ENCODE data around the gene ANGPT4. TPM values are rescaled to one million over a fixed set of nuclear protein-coding genes. Genes with fewer than 3 reads are reported as not detected.
"Not testable (repeated sequence)": the region's sequence is repeated elsewhere in the genome, so short reads cannot be mapped to it uniquely, and the experiment has no call there.

The ANGPT4 gene
- total RNA-seq, 5 donors from 2014 or later (not counting 1 experiment from before 2014, with no cell fraction given): not detected

GRCh38 chr20:856361-856775 lies 59.8 kb downstream of the ANGPT4 start:
- peaks cover 71 to 78% (median 77%) of the 10 kb centered on the region in 3 donors for H3K4me1 Mint-ChIP-seq
- peak overlapping the region; percentile 80 to 90 for H3K27ac Mint-ChIP-seq
- no peaks in the 10 kb centered on the region for H3K9me3 Mint-ChIP-seq
- Histone ChIP-seq H3K27me3 (replicated peaks in 1 of 2; ENCODE audit: control insufficient read depth in 2 of 2, extremely low read depth in 1 of 2, insufficient read depth in 2 of 2, low read length in 1 of 2) (no peaks in the 10 kb centered on the region), H3K9me3 (no peaks in the 10 kb centered on the region), H3K36me3 (ENCODE audit: control insufficient read depth in 2 of 2, extremely low read depth in 1 of 2, insufficient read depth in 1 of 2, low read length in 1 of 2) (no peaks in the 10 kb centered on the region), H3K27ac (ENCODE audit: low read length) (peak overlapping the region; percentile 40), H3K4me3 (ENCODE audit: control insufficient read depth in 1 of 2, extremely low read depth in 1 of 2, low read length in 1 of 2) (no peak overlapping the region), H3K4me1 (ENCODE audit: control insufficient read depth in 1 of 2, extremely low read depth in 1 of 2, insufficient read depth in 2 of 2, low read length in 2 of 2) (peaks cover 10 to 48% of the 10 kb centered on the region in 2 experiments)
- H3K27me3 Mint-ChIP-seq: no peaks in the 10 kb centered on the region
- POLR2A ChIA-PET: no interaction called here
- peak in 29 of 35 experiments; percentile 19 to 63 (median 35) for DNase-seq
- WGBS (ENCODE audit: insufficient coverage): 14% methylated on average over 12 of the region's 12 CpGs
- peak; percentile 85 to 97 (median 90) for ATAC-seq (replicated peaks in 1 of 4)
- CTCF ChIA-PET: interaction anchor here in 1 of 2 donors (0.5 to 0.6 kb wide), 2 partner anchors 9 to 12 kb away, joined by 3 read pairs; no protein-coding TSS in a partner anchor
- H3K36me3 Mint-ChIP-seq: peaks cover 7% of the 10 kb centered on the region
- peak overlapping the region; percentile 48 to 65 (median 55) for H3K4me3 Mint-ChIP-seq

- ChIA-PET CTCF (interaction anchor here in 1 of 2 donors (0.5 to 0.6 kb wide), 2 partner anchors 9 to 12 kb away, joined by 3 read pairs; no protein-coding TSS in a partner anchor), POLR2A (no interaction called here)
- H3K4me3 ChIP-seq (ENCODE audit: control insufficient read depth in 1 of 2, extremely low read depth in 1 of 2, low read length in 1 of 2): no peak overlapping the region
- ATAC-seq (replicated peaks in 1 of 4): peak; percentile 12 to 40 (median 26)
- H3K4me1 Mint-ChIP-seq: peaks cover 78 to 85% (median 84%) of the 10 kb centered on the region in 3 donors
- peak overlapping the region; percentile 80 to 90 for H3K27ac Mint-ChIP-seq
- H3K36me3 ChIP-seq (ENCODE audit: control insufficient read depth in 2 of 2, extremely low read depth in 1 of 2, insufficient read depth in 1 of 2, low read length in 1 of 2): no peaks in the 10 kb centered on the region
- H3K4me1 ChIP-seq (ENCODE audit: control insufficient read depth in 1 of 2, extremely low read depth in 1 of 2, insufficient read depth in 2 of 2, low read length in 2 of 2): peaks cover 12 to 53% of the 10 kb centered on the region in 2 experiments
- DNase-seq: peak in 1 of 35 experiments; percentile 18
- H3K4me3 Mint-ChIP-seq: peak overlapping the region; percentile 48 to 65 (median 55)
- H3K9me3 ChIP-seq: peaks cover under 1% of the 10 kb centered on the region
- peaks cover 0 to 2% (median 0%) of the 10 kb centered on the region in 3 donors for H3K9me3 Mint-ChIP-seq
- WGBS (ENCODE audit: insufficient coverage): 25% methylated on average over 5 of the region's 11 CpGs
- no peaks in the 10 kb centered on the region for H3K27me3 Mint-ChIP-seq
- peaks cover 12% of the 10 kb centered on the region for H3K36me3 Mint-ChIP-seq
- H3K27ac ChIP-seq (ENCODE audit: low read length): peak overlapping the region; percentile 40
- no peaks in the 10 kb centered on the region for H3K27me3 ChIP-seq (replicated peaks in 1 of 2; ENCODE audit: control insufficient read depth in 2 of 2, extremely low read depth in 1 of 2, insufficient read depth in 2 of 2, low read length in 1 of 2)
Measured at GRCh38 chr20:855466-856360, 60.4 kb downstream of the ANGPT4 start.

GRCh38 chr20:854601-855000 lies 61.5 kb downstream of the ANGPT4 start:
- H3K27me3 ChIP-seq (replicated peaks in 1 of 2; ENCODE audit: control insufficient read depth in 2 of 2, extremely low read depth in 1 of 2, insufficient read depth in 2 of 2, low read length in 1 of 2): no peaks in the 10 kb centered on the region
- H3K9me3 ChIP-seq: peaks cover 3% of the 10 kb centered on the region
- POLR2A ChIA-PET: no interaction called here
- Mint-ChIP-seq H3K9me3 (peaks cover 0 to 7% (median 0%) of the 10 kb centered on the region in 3 donors), H3K27me3 (no peaks in the 10 kb centered on the region), H3K4me3 (no peak overlapping the region), H3K4me1 (peaks cover 75 to 84% (median 81%) of the 10 kb centered on the region in 3 donors), H3K36me3 (peaks cover 16% of the 10 kb centered on the region), H3K27ac (peak overlapping the region; percentile 63 to 90)
- no peak for ATAC-seq (replicated peaks in 1 of 4)
- H3K36me3 ChIP-seq (ENCODE audit: control insufficient read depth in 2 of 2, extremely low read depth in 1 of 2, insufficient read depth in 1 of 2, low read length in 1 of 2): no peaks in the 10 kb centered on the region
- H3K27ac ChIP-seq (ENCODE audit: low read length): no peak overlapping the region
- no peak for DNase-seq
- 80% methylated on average over 1 of the region's 6 CpGs for WGBS (ENCODE audit: insufficient coverage)
- no peak overlapping the region for H3K4me3 ChIP-seq (ENCODE audit: control insufficient read depth in 1 of 2, extremely low read depth in 1 of 2, low read length in 1 of 2)
- CTCF ChIA-PET: no interaction called here
- peaks cover 12 to 47% of the 10 kb centered on the region in 2 experiments for H3K4me1 ChIP-seq (ENCODE audit: control insufficient read depth in 1 of 2, extremely low read depth in 1 of 2, insufficient read depth in 2 of 2, low read length in 2 of 2)

GRCh38 chr20:853406-853996 lies 62.6 kb downstream of the ANGPT4 start:
- peaks cover 16% of the 10 kb centered on the region for H3K36me3 Mint-ChIP-seq
- POLR2A ChIA-PET: interaction anchor here in 1 of 2 donors (0.6 kb wide), 1 partner anchor 297 kb away, joined by 5 read pairs; no protein-coding TSS in a partner anchor

GRCh38 chr20:848731-849130 lies 67.4 kb downstream of the ANGPT4 start:
- CTCF ChIA-PET: not testable (repeated sequence)
- H3K4me1 ChIP-seq (ENCODE audit: control insufficient read depth in 1 of 2, extremely low read depth in 1 of 2, insufficient read depth in 2 of 2, low read length in 2 of 2): peaks cover 16 to 58% of the 10 kb centered on the region in 2 experiments

More at GRCh38 chr20:853406-853996, 62.6 kb downstream of the ANGPT4 start:
- Mint-ChIP-seq H3K9me3 (peaks cover 0 to 7% (median 0%) of the 10 kb centered on the region in 3 donors), H3K4me3 (peak overlapping the region in 1 of 3 donors; percentile 6), H3K27me3 (no peaks in the 10 kb centered on the region), H3K27ac (peak overlapping the region; percentile 72 to 81), H3K4me1 (peaks cover 71 to 79% (median 74%) of the 10 kb centered on the region in 3 donors)
- Histone ChIP-seq H3K27ac (ENCODE audit: low read length) (no peak overlapping the region), H3K27me3 (replicated peaks in 1 of 2; ENCODE audit: control insufficient read depth in 2 of 2, extremely low read depth in 1 of 2, insufficient read depth in 2 of 2, low read length in 1 of 2) (no peaks in the 10 kb centered on the region), H3K9me3 (peaks cover 3% of the 10 kb centered on the region), H3K4me1 (ENCODE audit: control insufficient read depth in 1 of 2, extremely low read depth in 1 of 2, insufficient read depth in 2 of 2, low read length in 2 of 2) (peaks cover 10 to 40% of the 10 kb centered on the region in 2 experiments), H3K4me3 (ENCODE audit: control insufficient read depth in 1 of 2, extremely low read depth in 1 of 2, low read length in 1 of 2) (no peak overlapping the region), H3K36me3 (ENCODE audit: control insufficient read depth in 2 of 2, extremely low read depth in 1 of 2, insufficient read depth in 1 of 2, low read length in 1 of 2) (no peaks in the 10 kb centered on the region)
- CTCF ChIA-PET: interaction anchor here in 1 of 2 donors (0.6 kb wide), 1 partner anchor 15 kb away, joined by 4 read pairs; no protein-coding TSS in a partner anchor
- ATAC-seq (replicated peaks in 1 of 4) (no peak), DNase-seq (no peak)
- WGBS (ENCODE audit: insufficient coverage): 68% methylated on average over 4 of the region's 4 CpGs

GRCh38 chr20:848193-848592 lies 67.9 kb downstream of the ANGPT4 start:
- ChIA-PET CTCF (no interaction called here), POLR2A (no interaction called here)
- H3K36me3 ChIP-seq (ENCODE audit: control insufficient read depth in 2 of 2, extremely low read depth in 1 of 2, insufficient read depth in 1 of 2, low read length in 1 of 2): no peaks in the 10 kb centered on the region
- 92% methylated on average over 2 of the region's 5 CpGs for WGBS (ENCODE audit: insufficient coverage)
- peak overlapping the region; percentile 99 for H3K27ac Mint-ChIP-seq
- H3K4me3 Mint-ChIP-seq: peak overlapping the region in 1 of 3 donors; percentile 89
- ATAC-seq (replicated peaks in 1 of 4) (no peak), DNase-seq (no peak)
- peaks cover 0 to 7% (median 0%) of the 10 kb centered on the region in 3 donors for H3K9me3 Mint-ChIP-seq
- no peaks in the 10 kb centered on the region for H3K27me3 Mint-ChIP-seq
- H3K4me1 Mint-ChIP-seq: peaks cover 64 to 73% (median 64%) of the 10 kb centered on the region in 3 donors
- peaks cover 3% of the 10 kb centered on the region for H3K9me3 ChIP-seq
- H3K4me1 ChIP-seq (ENCODE audit: control insufficient read depth in 1 of 2, extremely low read depth in 1 of 2, insufficient read depth in 2 of 2, low read length in 2 of 2): peaks cover 16 to 63% of the 10 kb centered on the region in 2 experiments
- peaks cover 12% of the 10 kb centered on the region for H3K36me3 Mint-ChIP-seq
- H3K27me3 ChIP-seq (replicated peaks in 1 of 2; ENCODE audit: control insufficient read depth in 2 of 2, extremely low read depth in 1 of 2, insufficient read depth in 2 of 2, low read length in 1 of 2): no peaks in the 10 kb centered on the region
- no peak overlapping the region for H3K4me3 ChIP-seq (ENCODE audit: control insufficient read depth in 1 of 2, extremely low read depth in 1 of 2, low read length in 1 of 2)
- peak overlapping the region; percentile 65 for H3K27ac ChIP-seq (ENCODE audit: low read length)

More at GRCh38 chr20:848731-849130, 67.4 kb downstream of the ANGPT4 start:
- H3K9me3 ChIP-seq; H3K27me3 ChIP-seq (replicated peaks in 1 of 2; ENCODE audit: control insufficient read depth in 2 of 2, extremely low read depth in 1 of 2, insufficient read depth in 2 of 2, low read length in 1 of 2); H3K9me3 Mint-ChIP-seq; H3K36me3 ChIP-seq (ENCODE audit: control insufficient read depth in 2 of 2, extremely low read depth in 1 of 2, insufficient read depth in 1 of 2, low read length in 1 of 2); DNase-seq; H3K4me3 ChIP-seq (ENCODE audit: control insufficient read depth in 1 of 2, extremely low read depth in 1 of 2, low read length in 1 of 2); H3K27ac ChIP-seq (ENCODE audit: low read length); H3K27me3 Mint-ChIP-seq; POLR2A ChIA-PET; ATAC-seq (replicated peaks in 1 of 4): not testable (repeated sequence)
- Mint-ChIP-seq H3K27ac (peak overlapping the region in 1 of 2 donors; percentile 52), H3K36me3 (peaks cover 12% of the 10 kb centered on the region), H3K4me3 (peak overlapping the region in 1 of 3 donors; percentile 89), H3K4me1 (peaks cover 64 to 74% (median 69%) of the 10 kb centered on the region in 3 donors)
- WGBS (ENCODE audit: insufficient coverage): 98% methylated on average over 8 of the region's 8 CpGs

Measured in T-cell (primary cell).